Activated CD8-positive, alpha-beta T cell treated with anti-CD3 and anti-CD28 coated beads for 36 hours (primary cell): Measurements from ENCODE around the gene C2CD3. TPM values are rescaled to one million over a fixed set of nuclear protein-coding genes. Genes with fewer than 3 reads are reported as not detected.

Experiments
- ATAC-seq: fragments of 200-7000 bp; cut with Tn5 transposase; one replicate; pipeline ENCODE4 v1.10.0; 2021; ENCODE audit warnings: mild to moderate bottlenecking, moderate library complexity
- CTCF ChIA-PET: fragments of 350-600 bp; sonication (Branson Sonifier 250); formaldehyde crosslinking; loops from one replicate; lab custom pipeline; 2021; ENCODE audit warnings: antibody characterized with exemption; lab: Charles Lee
- POLR2A ChIA-PET: fragments of 350-600 bp; sonication (Branson Sonifier 250); formaldehyde crosslinking; loops from one replicate; lab custom pipeline; 2021; ENCODE audit warnings: antibody characterized with exemption; lab: Charles Lee
- DNase-seq: peaks from one replicate; pipeline ENCODE4 v3.0.0-alpha.2; 2020
- H3K27ac Mint-ChIP-seq: one replicate; pipeline ENCODE4 v1.8.0; 2021; ENCODE audit warnings: mild to moderate bottlenecking, mixed read lengths
- H3K27me3 Mint-ChIP-seq: one replicate; pipeline ENCODE4 v1.8.0; 2021; ENCODE audit warnings: mixed read lengths
- H3K36me3 Mint-ChIP-seq: one replicate; pipeline ENCODE4 v1.8.0; 2021; ENCODE audit warnings: low read depth, mixed read lengths
- H3K4me1 Mint-ChIP-seq: one replicate; pipeline ENCODE4 v1.8.0; 2021; ENCODE audit warnings: low read depth, mixed read lengths
- H3K4me3 Mint-ChIP-seq: one replicate; pipeline ENCODE4 v1.8.0; 2021; ENCODE audit warnings: mild to moderate bottlenecking, moderate library complexity, mixed read lengths
- H3K9me3 Mint-ChIP-seq: one replicate; pipeline ENCODE4 v1.8.0; 2021; ENCODE audit warnings: mixed read lengths
- intact Hi-C: fragments of 100-400 bp; cut with micrococcal nuclease; formaldehyde crosslinking; loops from one replicate; pipeline ENCODE4 v1.10.0; 2022
- total RNA-seq, 2 experiments: library from RNA; stranded (reverse); gene quantifications; one replicate each; pipeline ENCODE4 v1.2.3, GENCODE V29; 2021
- TF ChIP-seq, protein P1 (sequence below): fragments of 200-600 bp; IDR thresholded peaks from one replicate; pipeline ENCODE4 v1.8.0; 2022; ENCODE audit warnings: antibody characterized with exemption, mild to moderate bottlenecking

The C2CD3 gene
- total RNA-seq, 2 experiments from 2014 or later: 22.5 to 25.6 TPM

- Mint-ChIP-seq H3K36me3 (peaks cover 9% of the 10 kb centered on the region), H3K27ac (peak overlapping the region; percentile 99), H3K27me3 (no peaks in the 10 kb centered on the region), H3K4me3 (peak overlapping the region; percentile 74), H3K9me3 (no peaks in the 10 kb centered on the region), H3K4me1 (peaks cover 78% of the 10 kb centered on the region)
- ChIA-PET POLR2A (interaction anchor here (0.8 to 14.1 kb wide), 7 partner anchors 9 to 94 kb away, joined by 3 to 176 read pairs (median 8); partner anchors contain the start of gene UCP2), CTCF (interaction anchor here (1.1 to 2.2 kb wide), 5 partner anchors 9 to 32 kb away, joined by 4 to 9 read pairs (median 5); no protein-coding TSS in a partner anchor)
- TF ChIP-seq, protein P1, sequence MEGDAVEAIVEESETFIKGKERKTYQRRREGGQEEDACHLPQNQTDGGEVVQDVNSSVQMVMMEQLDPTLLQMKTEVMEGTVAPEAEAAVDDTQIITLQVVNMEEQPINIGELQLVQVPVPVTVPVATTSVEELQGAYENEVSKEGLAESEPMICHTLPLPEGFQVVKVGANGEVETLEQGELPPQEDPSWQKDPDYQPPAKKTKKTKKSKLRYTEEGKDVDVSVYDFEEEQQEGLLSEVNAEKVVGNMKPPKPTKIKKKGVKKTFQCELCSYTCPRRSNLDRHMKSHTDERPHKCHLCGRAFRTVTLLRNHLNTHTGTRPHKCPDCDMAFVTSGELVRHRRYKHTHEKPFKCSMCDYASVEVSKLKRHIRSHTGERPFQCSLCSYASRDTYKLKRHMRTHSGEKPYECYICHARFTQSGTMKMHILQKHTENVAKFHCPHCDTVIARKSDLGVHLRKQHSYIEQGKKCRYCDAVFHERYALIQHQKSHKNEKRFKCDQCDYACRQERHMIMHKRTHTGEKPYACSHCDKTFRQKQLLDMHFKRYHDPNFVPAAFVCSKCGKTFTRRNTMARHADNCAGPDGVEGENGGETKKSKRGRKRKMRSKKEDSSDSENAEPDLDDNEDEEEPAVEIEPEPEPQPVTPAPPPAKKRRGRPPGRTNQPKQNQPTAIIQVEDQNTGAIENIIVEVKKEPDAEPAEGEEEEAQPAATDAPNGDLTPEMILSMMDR: no peak
- intact Hi-C loops: loop anchor here (1.0 kb wide), 1 partner anchor 10 kb away; no protein-coding TSS in a partner anchor
- ATAC-seq (peak; percentile 66), DNase-seq (peak; percentile 69)
These were observed 175.1 kb downstream of the C2CD3 start for GRCh38 chr11:73995731-73996130.

- Mint-ChIP-seq H3K36me3 (peaks cover 4% of the 10 kb centered on the region), H3K27ac (peak overlapping the region; percentile 99), H3K4me3 (peak overlapping the region; percentile 74), H3K4me1 (peaks cover 77% of the 10 kb centered on the region), H3K27me3 (no peaks in the 10 kb centered on the region), H3K9me3 (no peaks in the 10 kb centered on the region)
- DNase-seq: no peak
- intact Hi-C loops: loop anchor here (1.0 kb wide), 1 partner anchor 10 kb away; no protein-coding TSS in a partner anchor
- TF ChIP-seq, protein P1: no peak
- peak; percentile 76 for ATAC-seq
- ChIA-PET POLR2A (interaction anchor here (0.6 to 14.1 kb wide), 11 partner anchors 9 to 590 kb away, joined by 3 to 176 read pairs (median 7); partner anchors contain the start of gene UCP2), CTCF (interaction anchor here (1.2 to 2.2 kb wide), 6 partner anchors 8 to 31 kb away, joined by 4 to 9 read pairs (median 6); no protein-coding TSS in a partner anchor)
These were observed 175.6 kb downstream of the C2CD3 start for GRCh38 chr11:73995247-73995646.

- ChIA-PET POLR2A (interaction anchor here (1.0 to 14.1 kb wide), 6 partner anchors 11 to 29 kb away, joined by 3 to 176 read pairs (median 4); partner anchors contain the start of gene UCP2), CTCF (interaction anchor here (1.2 to 1.4 kb wide), 2 partner anchors 11 to 19 kb away, joined by 3 to 4 read pairs; no protein-coding TSS in a partner anchor)
- TF ChIP-seq, protein P1: no peak
- peaks cover 48% of the 10 kb centered on the region for H3K4me1 Mint-ChIP-seq
- H3K36me3 Mint-ChIP-seq: no peaks in the 10 kb centered on the region
- no peaks in the 10 kb centered on the region for H3K9me3 Mint-ChIP-seq
- H3K4me3 Mint-ChIP-seq: no peak overlapping the region
- intact Hi-C loops: no loop called here
- DNase-seq (no peak), ATAC-seq (no peak)
- peak overlapping the region; percentile 66 for H3K27ac Mint-ChIP-seq
- H3K27me3 Mint-ChIP-seq: no peaks in the 10 kb centered on the region
These were observed 179.3 kb downstream of the C2CD3 start for GRCh38 chr11:73991471-73992006.

GRCh38 chr11:73990730-73991129, 180.1 kb downstream of the C2CD3 start:
- POLR2A ChIA-PET: interaction anchor here (1.4 to 14.1 kb wide), 2 partner anchors 10 to 11 kb away, joined by 4 to 176 read pairs; partner anchors contain the start of gene UCP2
- TF ChIP-seq, protein P1: no peak
- H3K9me3 Mint-ChIP-seq: no peaks in the 10 kb centered on the region
- ATAC-seq (no peak), DNase-seq (no peak)
- CTCF ChIA-PET: interaction anchor here (1.4 kb wide), 1 partner anchor 11 kb away, joined by 4 read pairs; no protein-coding TSS in a partner anchor
- intact Hi-C loops: no loop called here
- no peak overlapping the region for H3K4me3 Mint-ChIP-seq
- no peaks in the 10 kb centered on the region for H3K36me3 Mint-ChIP-seq
- H3K27ac Mint-ChIP-seq: peak overlapping the region; percentile 66
- peaks cover 43% of the 10 kb centered on the region for H3K4me1 Mint-ChIP-seq
- H3K27me3 Mint-ChIP-seq: no peaks in the 10 kb centered on the region

- DNase-seq: no peak
- H3K27ac Mint-ChIP-seq: no peak overlapping the region
- TF ChIP-seq, protein P1: no peak
- intact Hi-C loops: loop anchor here (10.0 kb wide), 1 partner anchor 186 kb away; the partner anchor contains the start of genes C2CD3 and PPME1
- no peaks in the 10 kb centered on the region for H3K36me3 Mint-ChIP-seq
- no peak for ATAC-seq
- POLR2A ChIA-PET: interaction anchor here (14.1 kb wide), 1 partner anchor 8 kb away, joined by 176 read pairs; the partner anchor contains the start of gene UCP2
- H3K27me3 Mint-ChIP-seq: no peaks in the 10 kb centered on the region
- no peaks in the 10 kb centered on the region for H3K9me3 Mint-ChIP-seq
- H3K4me3 Mint-ChIP-seq: no peak overlapping the region
- CTCF ChIA-PET: no interaction called here
- peaks cover 36% of the 10 kb centered on the region for H3K4me1 Mint-ChIP-seq
These were observed 181.6 kb downstream of the C2CD3 start for GRCh38 chr11:73989156-73989555.
